ENCODE data around the gene RALGAPA1.
"Not testable (repeated sequence)": the region's sequence is repeated elsewhere in the genome, so short reads cannot be mapped to it uniquely, and the experiment has no call there.

The RALGAPA1 gene

GRCh38 chr14:35760143-35760542, 49.0 kb downstream of the RALGAPA1 start:
- DNase-seq = no peak

GRCh38 chr14:35758523-35759129, 50.5 kb downstream of the RALGAPA1 start:
- no peak for DNase-seq

DNA sequence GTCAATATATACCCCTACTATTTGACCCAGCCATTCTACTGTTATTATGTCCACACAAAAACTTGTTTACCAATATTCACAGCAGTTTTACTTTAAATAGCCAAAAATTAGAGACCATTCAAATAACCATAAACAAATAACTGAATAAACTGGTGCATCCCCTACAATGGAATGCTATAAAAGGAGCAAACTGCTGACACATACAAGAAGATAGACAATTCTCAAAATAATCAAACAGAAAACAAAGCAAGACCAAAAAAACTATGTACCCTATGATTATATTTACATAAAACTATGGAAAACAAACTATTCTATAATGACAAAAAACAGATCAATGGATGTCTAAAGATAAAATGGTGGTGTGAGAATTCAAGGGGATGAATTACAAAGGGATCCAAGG, 54.4 kb downstream of the RALGAPA1 start:
- no peak for DNase-seq

- DNase-seq = no peak
Measured at GRCh38 chr14:35752380-35752779, 56.7 kb downstream of the RALGAPA1 start.

DNA sequence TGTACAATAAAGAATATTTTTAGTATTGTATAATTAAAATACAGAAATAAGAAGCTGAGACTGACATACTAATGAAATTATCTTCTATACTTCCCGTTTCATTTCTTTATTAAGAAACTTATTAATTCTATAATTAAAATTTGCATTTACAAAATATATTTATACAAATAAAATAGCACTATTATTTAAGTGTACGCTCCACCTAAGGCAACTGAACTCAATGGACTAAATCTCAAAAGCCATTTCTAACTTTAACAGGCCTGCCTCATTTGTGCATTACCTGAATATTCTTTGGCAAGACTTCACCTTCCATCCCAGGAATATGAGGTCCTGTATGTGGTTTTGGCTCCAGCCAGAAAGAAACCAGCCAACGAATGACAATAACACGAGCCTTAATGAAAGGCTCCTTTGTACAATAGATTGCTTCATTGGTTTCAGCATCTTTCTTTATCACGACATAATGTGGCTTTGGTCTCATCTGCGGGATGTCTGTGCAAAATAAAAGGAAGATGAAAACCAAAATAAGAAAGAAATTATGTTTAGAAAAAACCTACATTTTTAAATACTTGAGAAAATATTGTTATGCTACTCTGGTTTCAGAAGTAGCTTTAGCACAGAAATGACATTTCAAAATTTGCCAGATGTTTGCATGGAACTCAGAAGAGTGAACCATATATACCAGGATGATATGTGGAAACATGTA, 58.7 kb downstream of the RALGAPA1 start:
- no peak for DNase-seq

DNA sequence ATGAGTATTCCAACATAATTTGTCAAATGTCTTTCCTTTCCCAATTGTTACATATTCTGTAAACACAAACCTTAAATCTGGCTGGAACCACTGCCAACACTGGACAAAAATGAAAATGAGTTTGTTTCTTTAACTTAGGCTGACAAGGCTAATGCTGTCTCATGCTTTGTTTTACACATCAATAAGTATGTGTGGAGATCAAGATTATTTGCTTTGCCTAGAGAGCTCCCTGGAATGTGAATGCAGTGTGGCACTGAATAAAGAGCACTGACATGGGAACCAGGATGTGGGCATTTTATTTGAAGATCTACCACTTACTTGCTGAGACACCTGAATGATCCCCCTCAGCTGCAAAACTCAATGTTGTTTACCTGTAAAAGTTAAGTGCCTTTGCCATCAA, 61.7 kb downstream of the RALGAPA1 start:
- no peak for DNase-seq

DNA sequence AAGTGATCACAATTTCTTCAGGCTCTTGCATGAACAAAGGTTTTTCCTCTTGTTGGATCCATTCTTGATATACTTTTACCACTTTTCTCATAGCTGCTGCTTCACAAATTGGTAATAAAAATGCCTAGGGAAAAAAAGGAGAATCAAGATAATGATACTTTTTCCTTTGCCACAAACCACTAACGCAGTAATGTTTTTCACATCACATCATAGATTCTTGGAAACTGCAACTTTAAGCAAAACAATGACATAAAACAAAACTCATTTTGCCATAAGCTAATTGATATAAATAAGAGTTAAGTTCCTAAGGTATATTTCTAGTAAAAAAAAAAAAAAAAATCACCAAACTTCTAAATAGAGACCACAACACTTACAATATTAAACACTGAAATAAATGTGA, 66.7 kb downstream of the RALGAPA1 start:
- no peak for DNase-seq

DNA sequence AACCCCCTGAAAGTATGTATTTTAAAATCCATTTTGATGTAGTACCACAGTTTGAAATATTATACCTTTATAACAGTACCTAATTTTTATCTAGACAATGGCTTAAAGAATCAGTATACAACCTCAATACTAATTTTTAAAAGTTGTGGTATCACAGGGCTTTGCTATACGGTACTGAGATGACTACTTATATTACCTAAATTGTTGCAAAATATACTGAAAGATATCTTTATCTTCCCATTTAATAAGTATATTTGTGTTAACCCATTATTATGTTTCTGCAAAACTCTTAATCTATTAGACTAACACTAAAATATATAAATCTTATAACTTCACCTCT, 67.1 kb downstream of the RALGAPA1 start:
- no peak for DNase-seq

DNA sequence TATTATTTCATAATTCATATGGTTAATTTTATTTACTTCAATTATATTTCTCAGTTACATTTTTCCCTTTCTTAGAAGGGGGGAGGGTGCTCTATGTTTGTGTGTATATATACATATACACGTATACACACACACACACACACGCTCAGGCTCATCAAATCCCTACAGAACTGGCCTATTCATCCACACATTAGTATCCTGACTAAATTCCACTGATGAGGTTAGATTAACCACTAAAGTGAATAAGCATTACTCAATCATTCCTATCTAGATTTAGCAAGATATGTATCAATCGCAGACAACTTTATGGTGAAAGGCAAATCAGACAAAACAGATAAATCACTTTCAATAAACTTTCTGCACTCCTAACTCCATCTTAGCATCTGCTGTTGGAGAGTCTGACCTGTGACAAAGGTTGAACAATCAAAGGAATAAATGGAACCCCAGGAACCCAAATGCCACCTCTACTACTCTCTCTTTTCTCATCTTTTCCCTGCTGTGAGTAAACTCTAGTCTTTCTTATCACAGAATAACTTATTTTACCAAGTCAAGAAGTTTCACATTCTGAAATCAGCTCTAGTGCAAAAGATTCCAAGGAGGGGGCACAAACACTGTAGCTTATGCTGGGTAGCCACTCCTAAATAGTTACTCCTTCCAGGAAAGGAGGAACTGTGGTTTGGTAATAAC, 67.6 kb downstream of the RALGAPA1 start:
- DNase-seq = no peak

- no peak for DNase-seq
Measured at GRCh38 chr14:35740215-35740614, 68.9 kb downstream of the RALGAPA1 start.

DNA sequence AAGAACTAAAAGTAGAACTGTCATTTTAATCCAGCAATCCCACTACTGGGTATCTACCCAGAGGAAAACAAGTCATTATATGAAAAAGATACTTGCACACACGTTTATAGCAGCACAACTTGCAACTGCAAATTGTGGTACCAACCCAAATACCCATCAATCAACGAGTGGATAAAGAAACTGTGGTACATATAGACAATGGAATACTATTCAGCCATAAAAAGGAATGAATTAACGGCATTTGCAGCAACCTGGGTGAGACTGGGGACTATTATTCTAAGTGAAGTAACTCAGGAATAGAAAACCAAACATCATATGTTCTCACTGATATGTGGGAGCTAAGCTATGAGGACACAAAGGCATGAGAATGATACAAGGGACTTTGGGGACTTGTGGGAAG, 73.9 kb downstream of the RALGAPA1 start:
- not testable (repeated sequence) for DNase-seq

GRCh38 chr14:35733510-35733909, 75.6 kb downstream of the RALGAPA1 start:
- not testable (repeated sequence) for DNase-seq

DNA sequence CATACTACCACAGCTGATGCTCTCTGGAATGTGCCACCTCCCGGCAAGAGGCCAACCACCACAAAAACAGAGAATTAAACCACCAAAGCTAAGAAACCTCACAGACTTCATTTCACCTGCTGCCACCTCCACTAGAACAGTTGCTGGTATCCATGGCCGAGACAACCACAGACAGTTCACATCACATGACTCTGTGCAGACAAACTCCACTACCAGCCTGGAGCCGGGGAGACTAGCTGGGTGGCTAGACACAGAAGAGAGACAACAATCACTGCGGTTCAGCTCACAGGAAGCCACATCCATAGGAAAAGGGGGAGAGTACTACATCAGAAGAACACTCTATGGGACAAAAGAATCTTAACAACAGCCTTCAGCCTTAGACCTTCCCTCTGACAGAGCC, 78.2 kb downstream of the RALGAPA1 start:
- no peak for DNase-seq

- DNase-seq = no peak
Measured at GRCh38 chr14:35727764-35728163, 81.3 kb downstream of the RALGAPA1 start.

DNA sequence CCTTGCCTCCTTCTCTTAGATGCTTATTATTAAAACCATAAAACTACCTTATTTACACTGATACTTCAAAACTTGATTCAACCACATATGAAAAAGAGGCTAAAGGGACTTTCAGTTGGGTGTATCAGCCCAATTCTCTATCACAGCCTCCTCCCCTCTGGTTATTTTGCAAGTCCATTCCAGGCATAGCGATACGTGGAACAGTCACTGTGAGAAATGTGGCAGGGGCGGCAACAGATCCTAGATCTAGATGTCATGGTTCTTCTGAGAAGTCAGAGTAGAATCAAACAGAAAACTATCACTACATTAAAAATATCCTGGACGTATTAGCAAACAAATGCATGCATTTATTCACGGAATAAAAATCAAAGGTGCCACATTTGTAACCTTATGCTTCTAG, 83.2 kb downstream of the RALGAPA1 start:
- no peak for DNase-seq

DNA sequence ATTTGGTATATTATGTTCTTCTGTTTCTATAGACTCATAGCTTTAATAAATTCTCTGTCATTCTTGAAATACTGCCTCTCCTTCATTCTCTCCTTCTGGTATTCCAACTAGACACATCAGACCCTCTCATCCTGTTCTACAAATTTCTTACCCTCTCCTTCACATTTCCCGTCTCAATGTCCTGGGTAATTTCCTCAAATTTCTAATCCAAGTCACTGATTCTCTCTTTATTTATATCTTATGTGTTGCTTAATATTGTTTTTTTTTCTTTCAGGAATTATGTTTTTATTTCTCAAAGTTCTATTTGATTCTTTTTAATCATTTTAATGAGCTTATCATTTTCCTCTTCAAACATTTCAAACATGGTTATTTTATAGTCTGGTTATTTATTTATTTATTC, 94.0 kb downstream of the RALGAPA1 start:
- no peak for DNase-seq

DNA sequence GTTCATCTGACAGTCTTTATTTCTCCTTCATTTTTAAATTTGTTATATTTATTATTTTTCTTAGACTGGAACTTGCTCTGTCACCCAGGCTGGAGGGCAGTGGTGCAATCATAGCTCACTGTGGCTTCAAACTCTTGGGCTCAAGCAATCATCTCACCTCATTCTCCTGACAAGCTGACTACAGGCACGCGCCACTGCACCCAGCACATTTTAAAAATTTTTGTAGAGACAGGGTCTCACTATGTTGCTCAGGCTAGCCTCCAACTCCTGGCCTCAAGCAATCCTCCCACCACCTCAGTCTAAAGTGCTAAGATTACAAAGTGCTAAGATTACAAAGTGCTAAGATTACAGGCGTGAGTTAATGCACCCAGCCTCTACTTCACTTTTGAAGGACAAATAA, 96.6 kb downstream of the RALGAPA1 start:
- DNase-seq = no peak

- no peak for DNase-seq
Measured at GRCh38 chr14:35708062-35708461, 101.0 kb downstream of the RALGAPA1 start.

- no peak for DNase-seq
Measured at GRCh38 chr14:35705636-35706035, 103.5 kb downstream of the RALGAPA1 start.

- DNase-seq = no peak
Measured at GRCh38 chr14:35704793-35705493, 104.2 kb downstream of the RALGAPA1 start.

DNA sequence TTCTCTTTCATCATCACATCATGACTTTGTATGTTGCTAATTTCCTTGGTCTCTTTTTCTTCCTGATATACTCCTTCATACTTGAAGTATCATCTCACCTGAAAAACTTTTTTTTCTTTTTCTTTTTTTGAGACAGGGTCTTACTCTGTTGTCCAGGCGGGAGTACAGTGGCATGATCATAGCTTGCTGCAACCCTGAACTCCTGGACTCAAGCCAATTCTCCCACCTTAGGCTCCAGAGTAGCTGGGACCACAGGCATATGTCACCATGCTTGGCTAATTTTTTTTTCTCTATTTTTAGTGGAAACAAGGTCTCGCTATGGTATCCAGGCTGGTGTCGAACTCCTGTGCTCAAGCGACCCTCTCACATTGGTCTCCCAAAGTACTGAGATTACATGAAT, 107.6 kb downstream of the RALGAPA1 start:
- DNase-seq = no peak

DNA sequence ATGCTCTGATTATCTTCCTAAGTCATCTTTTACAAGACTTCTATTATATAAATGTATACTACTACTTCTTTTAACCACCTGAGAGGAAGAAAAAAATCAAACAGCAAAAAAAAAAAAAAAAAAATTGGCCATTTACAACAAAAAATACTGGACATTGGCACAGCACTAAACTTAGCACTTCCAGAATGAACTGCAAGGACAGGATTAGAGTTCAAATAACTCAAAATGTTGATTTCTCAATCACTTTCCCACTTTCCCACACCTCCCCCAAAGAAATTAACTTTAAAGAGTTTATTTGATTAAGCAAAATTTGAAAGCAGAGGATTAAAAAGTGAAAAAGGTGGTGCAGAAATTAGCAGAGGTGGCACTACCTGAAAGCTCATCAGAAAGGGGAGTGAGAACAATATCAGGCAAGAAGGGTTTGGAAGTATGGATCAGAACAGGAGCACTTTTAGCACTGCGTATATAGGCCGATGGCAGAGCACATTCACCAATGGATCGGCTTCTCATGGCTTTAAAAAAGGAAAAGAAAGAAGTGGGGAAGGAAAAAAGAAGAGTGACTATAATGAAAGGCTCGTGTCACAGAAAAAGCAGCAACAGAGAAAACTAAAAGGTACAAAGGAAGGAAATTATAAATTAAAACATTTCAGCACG, 109.2 kb downstream of the RALGAPA1 start:
- no peak for DNase-seq

DNA sequence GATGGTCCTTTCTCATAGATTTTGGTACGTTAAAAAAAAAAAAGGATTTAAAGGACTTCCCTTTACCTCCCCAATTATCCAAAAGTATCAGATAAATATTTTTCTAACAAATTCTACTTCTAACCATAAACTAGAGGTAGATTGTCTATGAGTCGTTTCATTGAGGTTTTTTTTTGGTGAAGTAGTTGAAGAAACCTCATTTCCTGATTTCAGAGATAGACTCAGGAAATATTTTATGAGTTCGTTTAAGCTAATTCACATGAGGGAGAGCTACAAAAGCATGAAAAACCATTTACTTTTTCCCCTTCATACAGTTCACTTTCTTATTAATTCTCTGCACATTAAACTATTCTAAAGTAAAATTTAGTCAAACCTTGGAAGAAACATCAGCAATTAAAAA, 112.5 kb downstream of the RALGAPA1 start:
- no peak for DNase-seq
